Thymus (tissue), 11 donors: ENCODE results near the gene MCC. TPM values are rescaled to one million over a fixed set of nuclear protein-coding genes. Genes with fewer than 3 reads are reported as not detected.

Source experiments
- DNase-seq, 9 donors: peaks; one replicate each; pipeline ENCODE4 v3.0.0-alpha.2; 2013; ENCODE audit warnings: low spot score in 9 of 9, low read depth in 6 of 9, missing footprints in 1 of 9
- H3K27ac ChIP-seq, 2 donors: one replicate each; pipeline ENCODE4 v1.5.1; 2013; ENCODE audit warnings: control low read depth in 1 of 2, low read depth in 1 of 2, low read length in 1 of 2, mild to moderate bottlenecking in 1 of 2, moderate library complexity in 1 of 2
- H3K27me3 ChIP-seq, 2 donors: one replicate each; pipeline ENCODE4 v1.5.1; 2013; ENCODE audit warnings: low read length in 1 of 2; ENCODE audit not compliant: control insufficient read depth in 2 of 2, insufficient read depth in 1 of 2
- H3K36me3 ChIP-seq, 2 donors: one replicate each; pipeline ENCODE4 v1.5.1; 2013; ENCODE audit warnings: low read length in 1 of 2, mild to moderate bottlenecking in 1 of 2, moderate library complexity in 1 of 2; ENCODE audit not compliant: control insufficient read depth in 2 of 2, insufficient read depth in 2 of 2
- H3K4me1 ChIP-seq, 2 donors: one replicate each; pipeline ENCODE4 v1.5.1; 2013; ENCODE audit warnings: low read length in 2 of 2; ENCODE audit not compliant: control insufficient read depth in 2 of 2, insufficient read depth in 2 of 2
- H3K4me3 ChIP-seq, 2 donors: one replicate each; pipeline ENCODE4 v1.5.1; 2013; ENCODE audit warnings: low read length in 2 of 2, control low read depth in 1 of 2, mild to moderate bottlenecking in 1 of 2
- H3K9me3 ChIP-seq, 2 donors: one replicate each; pipeline ENCODE4 v1.5.1; 2013; ENCODE audit warnings: low read length in 1 of 2, mild to moderate bottlenecking in 1 of 2; ENCODE audit not compliant: control insufficient read depth in 2 of 2, insufficient read depth in 1 of 2
- WGBS: extraction: QIAGEN DNeasy Blood & Tissue Kit; methylation state at CpG from one replicate; pipeline ENCODE4 v1.1.7; 2013; 5-methylcytosine and 5-hydroxymethylcytosine counted together
- polyA plus RNA-seq: library from polyadenylated mRNA; stranded (reverse); fragments of 200-250 nt; gene quantifications from one replicate; pipeline ENCODE4 v1.2.3, GENCODE V29; 2013
- total RNA-seq: library from RNA; stranded (reverse); fragments of 120-200 nt; gene quantifications from one replicate; pipeline ENCODE4 v1.2.4, GENCODE V29; 2013
- donor health status: healthy.

The MCC gene
- total and polyA plus RNA-seq, 2 donors, result 5.1 to 7.0 TPM

DNA sequence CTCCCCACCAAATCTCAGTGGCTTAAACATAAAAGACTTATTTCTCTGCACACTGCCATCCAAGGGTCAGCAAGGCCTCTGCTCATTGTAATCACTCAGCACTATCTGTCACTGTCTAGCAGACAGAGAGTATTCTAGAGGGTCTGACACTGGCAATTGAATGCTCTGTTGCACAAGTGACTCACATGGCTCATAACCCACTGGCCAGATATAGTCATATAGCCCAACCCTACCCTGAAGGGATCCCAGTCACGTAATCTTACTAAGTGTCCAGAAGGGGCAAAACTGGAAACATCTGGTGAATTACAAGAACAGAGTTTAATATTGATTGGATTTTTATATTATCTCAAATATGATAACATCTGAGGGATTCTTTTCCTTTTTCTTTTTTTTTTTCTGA, 134.2 kb downstream of the MCC start:
- H3K36me3 ChIP-seq, result no peaks in the 10 kb centered on the region
- H3K4me3 ChIP-seq, result no peak overlapping the region
- H3K27me3 ChIP-seq, result no peaks in the 10 kb centered on the region
- no peak overlapping the region for H3K27ac ChIP-seq
- WGBS, result 95% methylated on average over 1 of the region's 1 CpG
- H3K4me1 ChIP-seq, result no peaks in the 10 kb centered on the region
- DNase-seq, result no peak
- H3K9me3 ChIP-seq, result no peaks in the 10 kb centered on the region

DNA sequence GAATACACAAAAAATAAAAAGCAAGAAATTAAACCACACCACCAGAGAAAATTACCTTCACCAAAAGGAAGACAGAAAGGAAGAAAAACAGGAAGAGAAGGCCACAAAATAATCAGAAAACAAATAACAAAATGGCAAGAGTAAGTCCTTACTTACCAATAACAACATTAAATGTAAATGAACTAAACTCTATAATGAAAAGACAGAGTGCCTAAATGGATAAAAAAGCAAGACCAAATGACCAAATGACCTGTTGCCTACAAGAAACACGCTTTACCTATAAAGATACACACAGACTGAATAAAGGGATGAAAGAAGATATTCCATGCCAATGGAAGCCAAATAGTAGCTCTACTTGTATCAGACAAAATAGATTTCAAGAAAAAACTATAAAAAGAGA, 140.7 kb downstream of the MCC start:
- Histone ChIP-seq H3K27me3 (no peaks in the 10 kb centered on the region), H3K4me1 (no peaks in the 10 kb centered on the region), H3K9me3 (no peaks in the 10 kb centered on the region), H3K36me3 (no peaks in the 10 kb centered on the region), H3K27ac (no peak overlapping the region), H3K4me3 (no peak overlapping the region)
- DNase-seq, result no peak
- 79% methylated on average over 1 of the region's 1 CpG for WGBS

DNA sequence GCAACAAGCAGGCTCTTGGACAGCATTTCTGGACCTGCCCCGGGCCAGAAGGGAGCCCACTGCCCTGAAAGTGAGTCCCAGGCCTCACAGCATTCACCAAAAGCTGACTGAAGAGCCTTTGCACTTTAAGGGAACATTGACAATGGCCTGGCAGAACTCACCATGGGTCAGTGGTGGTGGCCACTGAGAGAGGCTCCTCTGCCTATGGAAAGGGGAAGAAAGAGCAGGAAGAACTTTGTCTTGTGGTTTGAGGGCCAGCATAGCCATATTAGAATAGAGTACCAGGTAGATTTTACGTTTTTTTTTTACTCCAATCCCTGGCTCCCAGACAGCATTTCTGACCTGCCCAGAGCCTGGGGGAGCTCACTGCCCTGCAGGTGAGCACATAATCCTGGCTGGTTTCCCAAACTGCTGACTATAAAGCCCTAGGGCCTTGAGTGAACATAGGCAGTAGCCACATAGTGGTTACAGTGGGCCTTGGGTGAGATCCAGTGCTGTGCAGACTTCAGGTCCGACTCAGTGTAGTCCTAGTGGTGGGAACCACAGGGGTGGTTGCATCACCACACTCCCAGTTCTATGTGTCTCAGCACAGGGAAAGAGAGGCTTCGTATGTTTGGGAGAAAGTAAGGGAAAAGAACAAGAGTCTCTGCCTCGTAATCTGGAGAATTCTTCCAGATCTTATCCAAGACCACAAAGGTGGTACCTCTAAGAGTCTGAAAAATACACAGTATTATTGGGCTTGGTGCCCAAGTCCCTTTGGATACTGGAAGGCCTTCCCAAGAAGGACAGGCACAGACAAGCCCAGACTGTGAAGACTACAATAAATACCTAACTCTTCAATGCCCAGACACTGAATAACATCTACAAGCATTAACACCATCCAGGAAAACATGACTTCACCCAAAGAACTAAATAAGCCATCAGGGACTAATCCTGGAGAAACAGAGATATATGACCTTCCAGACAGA, 143.0 kb downstream of the MCC start:
- WGBS, result 86% methylated on average over 5 of the region's 5 CpGs
- no peak for DNase-seq
- Histone ChIP-seq H3K27me3 (peaks cover 0 to 2% of the 10 kb centered on the region in 2 donors), H3K27ac (no peak overlapping the region), H3K4me1 (no peaks in the 10 kb centered on the region), H3K9me3 (no peaks in the 10 kb centered on the region), H3K4me3 (no peak overlapping the region), H3K36me3 (no peaks in the 10 kb centered on the region)

DNA sequence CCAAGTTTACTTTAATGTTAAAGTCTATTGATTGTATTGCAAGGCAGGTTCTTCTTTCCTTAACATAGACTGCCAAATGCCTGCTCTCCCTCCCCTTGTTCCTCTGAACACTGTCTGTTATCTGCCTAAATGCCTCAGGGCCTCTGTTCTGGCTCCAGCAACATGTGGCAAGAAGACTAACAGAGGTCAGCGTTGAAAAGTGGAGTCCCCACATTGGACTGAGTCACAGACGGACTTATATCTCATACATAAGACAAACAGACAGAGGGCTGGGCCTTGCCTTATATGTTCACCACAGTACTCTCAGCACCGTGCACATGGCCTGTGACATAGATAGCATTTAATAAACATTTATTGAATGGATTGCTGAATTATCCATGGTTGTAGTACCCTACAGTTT, 144.9 kb downstream of the MCC start:
- 96% methylated on average over 3 of the region's 3 CpGs for WGBS
- no peak for DNase-seq
- Histone ChIP-seq H3K27me3 (peaks cover 0 to 2% of the 10 kb centered on the region in 2 donors), H3K36me3 (no peaks in the 10 kb centered on the region), H3K27ac (no peak overlapping the region), H3K4me1 (no peaks in the 10 kb centered on the region), H3K9me3 (no peaks in the 10 kb centered on the region), H3K4me3 (no peak overlapping the region)

DNA sequence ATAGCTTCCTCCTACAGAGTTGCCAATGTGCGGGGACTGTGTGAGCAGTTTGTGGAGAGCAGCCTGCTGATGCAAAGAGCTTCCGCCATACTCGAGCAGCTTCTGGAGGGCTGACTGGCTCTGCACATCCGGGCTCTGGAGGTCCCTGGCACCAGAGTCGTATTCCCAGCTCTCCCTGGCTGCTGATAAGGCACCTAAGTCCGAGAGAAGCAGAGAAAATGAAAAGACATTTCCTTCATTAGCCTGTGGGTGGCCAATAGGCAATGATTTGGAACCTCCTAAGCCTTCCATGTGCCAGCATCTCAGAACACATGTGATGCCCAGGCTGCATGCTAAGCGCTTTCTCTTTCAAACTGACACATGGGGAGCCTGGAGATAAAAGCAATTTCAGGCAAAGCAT, 147.7 kb downstream of the MCC start:
- no peaks in the 10 kb centered on the region for H3K36me3 ChIP-seq
- no peak overlapping the region for H3K4me3 ChIP-seq
- no peaks in the 10 kb centered on the region for H3K9me3 ChIP-seq
- WGBS, result 68% methylated on average over 7 of the region's 7 CpGs
- no peaks in the 10 kb centered on the region for H3K4me1 ChIP-seq
- no peak for DNase-seq
- peaks cover 0 to 2% of the 10 kb centered on the region in 2 donors for H3K27me3 ChIP-seq
- no peak overlapping the region for H3K27ac ChIP-seq

DNA sequence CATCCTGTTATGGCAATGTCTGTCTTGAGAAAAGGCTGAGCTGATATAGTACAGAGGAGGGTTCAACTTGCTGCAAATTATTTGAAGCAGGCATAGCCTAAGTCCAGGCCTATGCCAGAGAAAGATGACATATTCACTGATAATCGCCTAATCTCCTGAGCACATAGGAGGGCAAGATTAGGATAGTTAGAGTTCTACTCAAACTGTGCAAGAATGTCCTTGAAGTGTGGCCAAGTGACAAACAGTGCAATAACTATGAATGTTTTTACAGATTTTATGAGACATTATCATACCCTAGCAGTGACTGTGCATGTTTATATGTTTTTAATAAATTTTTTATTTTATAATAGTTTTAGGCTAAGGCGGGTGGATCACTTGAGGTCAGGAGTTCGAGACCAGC, 149.6 kb downstream of the MCC start:
- no peak for DNase-seq
- Histone ChIP-seq H3K9me3 (no peaks in the 10 kb centered on the region), H3K4me1 (no peaks in the 10 kb centered on the region), H3K36me3 (no peaks in the 10 kb centered on the region), H3K27me3 (peaks cover 0 to 2% of the 10 kb centered on the region in 2 donors), H3K4me3 (no peak overlapping the region), H3K27ac (no peak overlapping the region)
- WGBS, result 96% methylated on average over 3 of the region's 3 CpGs

DNA sequence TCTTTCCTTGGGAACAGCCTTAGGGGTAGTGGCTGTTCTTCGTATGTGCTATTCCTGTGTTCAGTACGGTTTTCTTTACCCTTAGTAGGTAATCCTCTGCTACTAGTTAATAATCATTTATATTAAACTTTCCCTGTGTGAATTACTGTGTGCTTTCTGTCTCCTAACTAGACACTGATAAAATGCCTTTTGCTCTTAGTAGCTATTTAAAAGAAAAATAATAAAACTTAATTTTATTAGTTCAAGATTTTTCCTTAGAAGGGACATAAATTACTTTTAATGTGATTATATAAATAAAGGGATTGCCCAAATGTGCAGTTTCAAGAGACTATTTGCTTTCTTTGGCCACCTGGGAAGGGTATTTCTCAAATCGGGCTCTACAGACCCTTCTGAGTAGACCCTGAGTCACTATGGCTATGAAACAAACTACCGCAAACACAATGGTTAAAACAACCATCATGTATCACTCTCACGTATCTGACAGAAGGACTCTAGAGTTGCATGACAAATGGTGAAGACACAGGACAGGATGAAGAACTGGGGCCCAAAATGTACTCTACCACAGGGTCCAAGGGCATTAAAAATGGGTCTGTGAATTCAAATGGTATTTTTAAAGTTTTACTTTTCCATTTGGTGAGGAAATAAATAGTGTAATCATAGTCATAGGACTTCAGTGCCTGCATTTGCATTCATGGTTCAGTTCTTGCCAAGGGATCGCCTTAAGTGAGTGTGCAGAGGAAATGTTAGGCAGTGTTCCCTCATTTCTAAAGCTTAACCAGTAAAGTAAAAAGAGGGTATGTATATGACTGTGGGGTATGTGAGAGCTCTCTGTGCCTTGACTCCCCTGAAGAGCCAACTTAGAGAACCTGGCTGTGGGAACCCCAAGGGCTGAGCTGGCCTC, 150.5 kb downstream of the MCC start:
- Histone ChIP-seq H3K36me3 (no peaks in the 10 kb centered on the region), H3K4me3 (no peak overlapping the region), H3K27ac (no peak overlapping the region), H3K27me3 (peaks cover 0 to 2% of the 10 kb centered on the region in 2 donors), H3K4me1 (no peaks in the 10 kb centered on the region), H3K9me3 (no peaks in the 10 kb centered on the region)
- no peak for DNase-seq
- WGBS, result 91% methylated on average over 6 of the region's 6 CpGs

DNA sequence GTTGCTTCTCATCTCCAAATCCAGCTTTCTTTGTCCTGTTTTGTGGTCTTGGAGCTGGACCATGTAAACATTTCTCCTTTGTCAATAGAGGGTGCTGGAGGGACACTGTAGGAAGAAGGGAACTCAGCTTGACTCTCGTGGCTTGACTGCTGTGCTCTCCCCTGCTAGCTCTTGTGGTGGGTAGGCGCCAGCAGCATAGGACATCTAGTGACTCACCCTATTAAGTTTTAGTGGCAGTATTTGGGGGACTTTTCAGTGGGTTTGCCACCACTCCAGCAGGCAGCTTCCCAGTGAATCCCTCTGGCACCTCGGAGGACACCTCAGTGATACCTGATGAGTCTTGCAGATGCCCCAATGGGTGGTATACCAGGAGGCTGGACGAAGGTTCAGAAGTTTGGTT, 151.3 kb downstream of the MCC start:
- 46% methylated on average over 4 of the region's 4 CpGs for WGBS
- H3K4me3 ChIP-seq, result no peak overlapping the region
- H3K36me3 ChIP-seq, result no peaks in the 10 kb centered on the region
- H3K27me3 ChIP-seq, result peaks cover 0 to 2% of the 10 kb centered on the region in 2 donors
- H3K27ac ChIP-seq, result no peak overlapping the region
- H3K9me3 ChIP-seq, result no peaks in the 10 kb centered on the region
- no peaks in the 10 kb centered on the region for H3K4me1 ChIP-seq
- peak in 2 of 9 donors; percentile 5 to 30 for DNase-seq

DNA sequence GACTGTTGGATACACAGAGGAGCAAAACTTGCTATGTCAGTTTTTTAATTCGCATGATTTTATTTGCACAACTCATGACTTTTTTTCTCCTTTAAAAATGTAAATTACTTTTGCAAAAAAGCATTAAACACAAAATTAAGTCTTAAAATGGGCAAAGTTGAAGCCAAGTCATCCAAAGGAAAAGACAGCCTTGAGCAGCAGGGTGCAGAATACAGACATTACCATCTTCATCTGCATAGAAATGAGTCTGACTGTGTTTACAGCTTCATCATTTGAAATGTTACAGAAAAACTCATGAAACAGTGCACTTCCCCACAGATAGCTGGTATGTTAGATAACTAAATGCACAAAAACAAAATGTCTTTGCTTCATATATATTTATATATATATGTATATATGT, 154.8 kb downstream of the MCC start:
- H3K4me1 ChIP-seq, result no peaks in the 10 kb centered on the region
- no peak overlapping the region for H3K4me3 ChIP-seq
- H3K27ac ChIP-seq, result no peak overlapping the region
- DNase-seq, result no peak
- WGBS, result 99% methylated on average over 1 of the region's 1 CpG
- H3K27me3 ChIP-seq, result no peaks in the 10 kb centered on the region
- no peaks in the 10 kb centered on the region for H3K36me3 ChIP-seq
- no peaks in the 10 kb centered on the region for H3K9me3 ChIP-seq
